GM18502 (cell line): ENCODE measurements around the gene PODXL.

Experiments
- ATAC-seq: cut with Tn5 transposase; IDR thresholded peaks from one replicate; pipeline ENCODE4 v1.9.1; 2021; ENCODE audit warnings: mild to moderate bottlenecking; ENCODE audit not compliant: unreplicated experiment, poor library complexity

The PODXL gene

DNA sequence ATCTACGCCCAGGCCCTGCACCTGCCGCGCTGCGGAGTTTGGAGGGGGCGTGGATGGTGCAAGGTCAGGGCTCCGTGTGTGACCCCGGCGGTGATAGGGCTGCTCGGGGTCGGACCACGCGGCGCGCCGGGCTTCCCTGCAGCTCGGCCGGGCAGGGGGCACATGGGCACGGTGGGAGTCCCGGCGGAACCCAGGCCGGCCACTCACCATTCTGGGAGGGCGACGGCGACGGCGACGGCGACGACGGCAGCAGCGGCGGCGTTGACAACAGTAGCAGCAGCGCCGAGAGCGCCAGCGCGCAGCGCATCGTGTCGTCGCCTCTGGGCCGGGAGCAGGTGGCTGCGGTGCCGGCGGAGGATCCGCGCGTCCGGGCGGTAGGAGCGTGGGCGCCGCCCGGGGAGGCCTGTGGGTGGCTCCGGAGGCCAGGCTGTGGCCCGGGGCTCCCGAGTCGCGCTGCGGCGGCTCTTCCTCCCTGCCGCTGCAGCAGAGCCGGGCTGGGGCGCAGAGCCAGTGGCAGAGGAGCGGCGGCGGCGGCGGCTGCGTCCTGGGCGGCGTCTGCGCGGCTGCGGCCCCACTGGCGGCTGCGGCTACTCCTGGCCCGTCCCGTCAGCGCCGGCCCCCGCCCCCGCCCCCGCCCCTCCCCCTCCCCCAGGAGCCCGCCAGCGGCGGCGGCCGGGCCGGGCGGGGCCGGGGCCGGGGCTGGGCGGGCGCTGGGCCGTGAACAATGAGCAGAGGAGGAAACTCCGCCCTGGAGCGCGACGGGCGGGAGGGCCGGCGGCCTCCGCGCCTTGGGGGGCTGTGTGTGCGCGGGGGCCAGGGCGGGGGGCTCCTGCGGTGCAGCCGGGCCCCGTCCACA, at the start of gene PODXL:
PODXL (minus strand) TSS at position 576 of the 856 bp plus-strand sequence; CDS start at position 307, 269 bp downstream.
- peak; percentile 81 for ATAC-seq

DNA sequence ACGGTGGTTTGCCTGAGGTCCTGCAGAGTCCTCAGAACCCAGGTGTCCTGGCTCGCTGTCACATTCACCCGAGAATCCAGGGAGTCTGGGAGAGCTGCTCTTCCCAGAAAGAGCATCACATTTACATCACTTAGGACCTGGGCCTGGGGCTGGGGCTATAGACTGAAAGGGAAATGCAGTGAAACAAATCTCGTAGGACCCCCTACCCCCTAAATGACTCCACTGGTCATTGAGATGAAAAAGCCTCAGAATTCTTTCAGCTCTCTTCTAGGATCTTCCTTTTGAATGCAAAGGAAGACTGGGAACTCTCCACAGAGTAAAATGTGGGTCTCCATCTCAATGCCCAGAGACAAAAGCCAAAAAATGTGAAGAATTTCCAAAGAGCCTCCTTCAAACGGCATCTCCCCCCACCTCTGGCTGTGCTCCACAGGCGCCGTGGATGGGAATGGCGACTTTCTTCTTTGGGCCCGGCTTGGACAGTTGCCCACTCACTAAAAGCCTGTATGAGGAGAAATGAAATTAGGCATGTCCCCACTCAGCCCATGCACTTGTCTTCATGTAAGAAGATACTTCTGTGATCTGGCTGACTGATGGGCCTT, 49.0 kb upstream of the PODXL start:
- no peak for ATAC-seq

DNA sequence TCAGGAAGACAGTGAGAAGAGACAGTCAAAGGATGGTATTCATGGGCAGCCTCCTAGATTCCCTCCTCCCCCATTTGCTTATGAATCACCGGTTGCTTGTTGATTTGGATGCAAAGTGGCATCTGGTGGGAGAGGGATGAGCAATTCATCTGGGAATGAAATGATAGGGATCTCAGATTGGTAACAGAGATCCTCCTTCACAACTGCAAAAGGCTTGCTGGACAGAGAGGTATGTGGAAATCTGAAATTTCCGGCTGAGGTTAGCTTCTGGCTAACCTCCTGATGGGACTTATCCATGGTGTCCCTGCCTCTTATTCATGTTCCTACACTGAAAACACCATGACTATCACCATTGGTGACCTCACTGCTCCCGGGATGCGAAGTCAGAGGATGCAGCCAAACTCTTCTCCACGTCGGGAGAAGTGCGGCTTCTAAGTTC, 48.4 kb upstream of the PODXL start:
- ATAC-seq = no peak

DNA sequence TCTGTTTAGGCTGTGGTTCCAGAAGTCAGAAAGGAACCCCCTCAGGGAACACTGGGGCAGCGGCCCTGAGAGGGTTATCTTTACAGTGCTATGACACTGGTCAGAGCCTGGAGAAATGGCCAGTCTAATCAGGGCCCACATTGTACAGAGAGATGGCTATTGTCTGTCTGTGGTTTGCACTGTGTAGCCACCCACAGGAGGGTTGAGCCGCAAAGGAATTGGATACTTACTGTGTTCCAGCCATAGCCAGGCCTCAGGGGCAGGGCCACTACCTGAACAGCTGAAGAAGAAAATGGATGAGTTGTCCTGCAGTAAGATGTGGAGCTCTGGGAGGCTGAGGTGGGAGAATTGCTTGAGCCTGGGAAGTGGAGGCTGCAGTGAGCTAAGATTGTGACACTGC, 47.5 kb upstream of the PODXL start:
- no peak for ATAC-seq

DNA sequence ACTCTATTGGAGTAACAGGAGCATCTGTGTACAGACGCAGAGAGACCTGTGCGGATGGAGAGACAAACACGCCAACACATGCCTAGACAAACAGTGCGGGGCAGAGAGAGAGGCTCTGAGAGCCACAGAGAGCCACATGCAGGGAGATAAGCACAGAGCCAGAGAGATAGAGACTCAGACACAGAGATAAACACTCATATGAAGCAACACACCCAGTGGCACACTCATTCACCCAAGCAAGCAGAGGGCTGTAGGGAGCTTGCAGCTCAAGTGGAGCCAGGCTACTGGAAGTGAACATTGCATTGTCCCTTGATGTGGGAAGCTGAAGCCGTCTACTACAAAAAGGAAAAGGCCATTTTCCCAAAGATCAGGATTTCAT, 46.6 kb upstream of the PODXL start:
- ATAC-seq = no peak

DNA sequence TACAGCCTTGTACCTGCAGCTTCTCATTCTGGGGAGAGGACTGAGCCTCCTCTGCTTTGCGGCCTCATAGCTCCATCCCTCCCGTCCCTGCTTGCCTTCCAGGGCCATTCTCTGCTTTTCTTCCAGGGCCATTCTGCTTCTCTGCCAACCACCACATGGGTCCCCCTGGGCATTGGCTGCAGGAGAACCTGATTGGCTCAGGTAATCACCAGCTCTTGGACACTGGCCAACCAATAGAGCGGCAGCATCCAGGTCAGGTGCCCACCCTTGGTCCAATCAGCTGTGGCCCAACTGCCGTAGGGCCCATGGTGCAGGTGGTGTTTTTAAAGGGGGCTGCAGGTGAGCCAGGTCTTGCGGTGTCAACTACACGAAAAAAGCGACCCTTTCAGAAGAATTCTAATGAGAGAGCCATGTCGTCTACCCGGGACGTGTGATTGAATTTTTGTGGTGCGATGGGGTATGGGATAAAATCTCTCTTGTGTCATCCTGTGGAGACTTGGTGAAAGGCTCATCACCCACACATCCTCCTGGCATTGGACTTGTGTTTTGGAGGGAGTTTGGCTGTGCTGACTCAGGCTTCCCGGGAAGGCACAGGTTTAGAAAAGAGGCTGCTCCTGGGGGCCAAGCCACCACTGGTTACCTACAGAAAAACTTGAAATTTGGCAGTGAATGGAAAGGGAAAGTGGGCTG, 46.0 kb upstream of the PODXL start:
- ATAC-seq = no peak

DNA sequence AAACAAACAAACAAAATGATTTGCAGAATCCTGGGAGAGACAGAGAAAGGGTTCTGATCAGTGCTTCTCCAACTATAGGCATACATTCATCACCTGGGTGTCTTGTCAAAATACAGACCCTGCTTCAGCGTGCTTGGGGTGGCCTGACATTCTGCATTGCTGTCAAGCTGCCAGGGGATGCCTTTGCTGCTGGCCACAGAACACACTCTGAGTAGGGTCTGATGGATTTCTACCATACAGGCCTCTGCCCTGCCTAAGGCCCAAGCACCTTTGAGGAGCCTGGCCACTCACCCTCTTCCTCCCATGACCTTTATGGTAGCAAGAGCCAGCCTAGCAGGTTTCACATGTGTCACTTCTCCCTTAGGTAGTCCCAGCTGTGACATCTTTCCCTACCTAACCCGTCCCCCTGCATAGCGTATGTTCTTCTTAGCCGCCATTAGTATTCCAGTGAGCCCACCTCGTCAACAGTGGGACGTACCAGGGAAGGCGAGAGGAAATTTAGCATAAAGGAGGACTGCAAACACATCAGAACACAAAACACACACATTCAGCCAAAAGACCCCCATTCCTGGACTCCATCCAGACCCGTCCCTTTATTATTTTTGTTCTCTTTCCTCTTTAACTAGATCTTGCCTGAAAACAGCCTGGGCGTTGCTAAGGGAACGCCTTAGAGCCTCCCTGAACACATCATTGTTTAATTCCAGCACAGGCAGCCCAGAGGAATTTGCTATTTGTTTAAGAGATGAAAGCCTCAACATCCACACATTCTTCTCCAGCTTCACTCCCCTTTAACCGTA, 43.9 kb upstream of the PODXL start:
- no peak for ATAC-seq

DNA sequence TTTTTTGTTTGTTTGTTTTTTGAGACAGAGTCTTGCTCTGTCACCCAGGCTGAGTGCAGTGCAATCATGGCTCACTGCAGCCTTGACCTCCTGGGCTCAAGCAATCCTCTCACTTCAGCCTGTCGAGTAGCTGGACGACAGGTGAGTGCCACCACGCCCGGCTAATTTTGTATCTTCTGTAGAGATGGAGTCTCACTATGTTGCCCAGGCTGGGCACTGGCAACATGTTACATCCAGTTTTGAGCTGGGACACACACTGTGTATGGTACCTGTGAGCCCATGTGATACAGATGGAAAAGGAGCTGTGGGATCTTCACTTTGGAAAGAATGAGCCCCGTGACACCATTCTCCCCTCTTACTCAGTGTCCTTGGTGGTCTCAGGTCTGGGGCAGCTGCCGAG, 40.4 kb upstream of the PODXL start:
- ATAC-seq = no peak

DNA sequence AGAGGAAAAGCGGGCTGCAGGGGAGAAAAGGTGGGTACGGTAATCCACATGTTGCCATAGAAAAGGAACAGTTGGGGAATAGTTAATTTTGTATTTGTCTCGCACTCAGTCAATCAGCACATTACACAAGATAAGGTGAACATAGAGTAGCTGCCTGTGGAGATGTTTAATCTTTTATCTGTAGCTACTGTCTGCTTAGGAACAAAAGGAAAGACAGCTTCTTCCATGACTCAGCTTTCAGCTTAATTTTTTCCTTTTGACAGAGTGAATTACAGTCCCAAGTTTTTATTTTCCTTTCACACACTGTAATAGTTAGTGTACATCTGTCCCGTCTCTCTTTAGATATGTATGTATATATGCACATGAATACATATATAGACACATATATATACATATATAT, 39.3 kb upstream of the PODXL start:
- ATAC-seq = no peak

DNA sequence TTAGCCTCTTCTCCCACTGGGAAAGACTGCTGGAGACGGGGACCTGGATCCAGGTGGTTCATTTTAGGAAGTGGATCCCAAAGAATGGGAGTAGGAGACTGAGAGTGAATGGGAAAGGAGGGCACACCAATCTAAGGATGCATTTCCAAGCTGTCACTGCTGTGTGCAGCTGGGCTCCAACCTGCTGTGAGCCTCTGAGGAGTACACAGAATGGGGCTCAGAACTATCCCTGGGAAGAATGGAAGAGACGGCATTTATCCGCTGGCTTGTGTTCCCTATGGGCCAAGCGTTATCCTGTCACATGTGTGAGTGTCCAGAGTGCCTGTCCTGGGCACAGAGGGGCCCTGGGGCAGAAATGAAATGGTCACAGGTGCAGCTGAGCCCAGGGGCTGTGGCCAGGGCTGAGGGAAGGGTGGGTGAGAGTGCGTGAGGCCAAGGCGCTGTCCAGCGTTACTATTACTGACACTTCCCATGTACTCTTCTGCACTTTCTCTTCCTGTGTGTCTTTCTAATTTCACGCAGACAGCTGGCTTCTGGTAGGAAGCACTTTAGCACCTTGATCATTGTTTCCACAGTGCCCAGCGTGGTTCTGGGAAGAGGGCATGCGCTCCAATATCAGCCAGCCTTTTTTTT, 35.4 kb upstream of the PODXL start:
- ATAC-seq = no peak

DNA sequence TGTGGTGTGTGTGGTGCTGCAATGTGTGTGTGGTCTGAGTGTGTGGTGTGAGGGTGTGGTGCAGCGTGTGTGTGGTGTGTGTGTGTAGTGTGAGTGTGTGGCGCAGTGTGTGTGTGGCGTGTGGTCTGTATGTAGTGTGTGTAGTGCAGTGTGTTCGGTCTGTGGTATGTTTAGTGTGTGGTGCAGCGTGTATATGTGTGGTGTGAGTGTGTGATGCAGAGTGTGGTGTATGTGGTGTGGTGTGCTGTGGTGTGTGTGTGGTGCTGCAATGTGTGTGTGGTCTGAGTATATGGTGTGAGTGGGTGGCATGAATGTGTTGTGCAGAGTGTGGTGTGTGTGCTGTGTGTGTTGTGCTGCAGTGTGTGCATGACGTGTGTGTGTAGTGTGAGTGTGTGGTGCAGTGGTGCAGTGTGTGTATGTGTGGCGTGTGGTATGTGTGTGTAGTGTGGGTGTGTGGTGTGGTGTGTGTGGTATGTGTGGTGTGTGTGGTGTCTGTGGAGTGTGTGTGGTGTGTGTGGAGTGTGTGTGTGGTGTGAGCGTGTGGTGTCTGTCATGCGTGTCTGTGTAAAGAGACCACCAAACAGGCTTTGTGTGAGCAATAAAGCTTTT, 31.0 kb upstream of the PODXL start:
- ATAC-seq = no peak

DNA sequence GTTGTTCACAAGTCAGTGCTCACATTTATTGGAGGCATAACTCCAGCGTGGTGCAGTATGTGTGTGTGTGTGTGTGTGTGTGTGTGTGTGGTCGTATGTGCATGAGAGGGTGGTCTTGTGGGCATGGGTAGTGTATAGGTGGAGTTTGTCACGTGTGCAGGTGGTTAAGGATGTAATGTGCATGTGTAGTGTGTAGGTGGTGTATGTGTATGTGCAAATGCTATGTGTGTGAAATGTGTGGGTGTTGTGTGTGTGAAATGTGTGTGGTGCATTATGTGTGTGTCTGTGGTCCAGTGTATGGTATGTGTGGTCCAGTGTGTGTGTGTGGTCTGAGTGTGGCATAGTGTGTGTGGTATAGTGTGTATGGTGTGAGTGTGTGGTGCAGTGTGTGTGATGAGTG, 30.3 kb upstream of the PODXL start:
- ATAC-seq = no peak

DNA sequence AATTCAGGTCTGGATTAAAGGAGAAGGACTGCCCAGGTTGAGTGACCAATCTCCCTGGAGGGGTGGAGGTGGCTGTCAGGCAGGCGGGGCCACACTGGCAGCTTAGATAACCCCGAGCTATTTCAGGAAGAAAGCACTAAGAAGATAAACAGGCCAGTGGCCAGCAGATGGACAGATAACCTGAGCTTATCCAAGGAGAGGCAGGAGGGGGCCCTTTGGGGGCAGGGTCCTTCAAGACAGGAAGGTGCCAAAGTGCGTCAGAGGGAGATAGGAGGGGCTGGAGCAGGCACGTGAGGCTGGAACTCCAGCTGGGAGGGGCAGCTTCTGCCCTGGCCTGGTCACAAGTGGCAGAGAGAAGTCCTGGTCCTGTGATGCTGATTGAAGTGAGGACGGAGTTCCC, 29.8 kb upstream of the PODXL start:
- ATAC-seq = no peak

DNA sequence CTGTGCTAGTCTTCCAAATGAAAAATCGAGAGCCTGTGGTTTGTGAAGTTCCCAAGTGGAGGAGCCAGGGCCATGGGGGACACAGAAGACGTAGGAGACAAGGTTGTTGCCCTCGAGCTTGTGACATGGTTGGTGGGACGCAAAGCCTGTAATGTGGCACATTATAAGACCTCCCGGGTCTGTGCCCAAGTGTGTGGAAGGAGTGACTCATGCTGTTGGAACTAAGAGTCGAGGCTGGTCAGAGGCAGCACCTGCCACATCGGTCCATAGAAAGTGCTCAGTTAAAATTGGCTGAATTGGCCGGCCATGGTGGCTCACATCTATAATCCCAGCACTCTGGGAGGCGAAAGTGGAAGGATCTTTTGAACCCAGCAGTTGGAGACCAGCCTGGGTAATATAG, 27.0 kb upstream of the PODXL start:
- no peak for ATAC-seq

DNA sequence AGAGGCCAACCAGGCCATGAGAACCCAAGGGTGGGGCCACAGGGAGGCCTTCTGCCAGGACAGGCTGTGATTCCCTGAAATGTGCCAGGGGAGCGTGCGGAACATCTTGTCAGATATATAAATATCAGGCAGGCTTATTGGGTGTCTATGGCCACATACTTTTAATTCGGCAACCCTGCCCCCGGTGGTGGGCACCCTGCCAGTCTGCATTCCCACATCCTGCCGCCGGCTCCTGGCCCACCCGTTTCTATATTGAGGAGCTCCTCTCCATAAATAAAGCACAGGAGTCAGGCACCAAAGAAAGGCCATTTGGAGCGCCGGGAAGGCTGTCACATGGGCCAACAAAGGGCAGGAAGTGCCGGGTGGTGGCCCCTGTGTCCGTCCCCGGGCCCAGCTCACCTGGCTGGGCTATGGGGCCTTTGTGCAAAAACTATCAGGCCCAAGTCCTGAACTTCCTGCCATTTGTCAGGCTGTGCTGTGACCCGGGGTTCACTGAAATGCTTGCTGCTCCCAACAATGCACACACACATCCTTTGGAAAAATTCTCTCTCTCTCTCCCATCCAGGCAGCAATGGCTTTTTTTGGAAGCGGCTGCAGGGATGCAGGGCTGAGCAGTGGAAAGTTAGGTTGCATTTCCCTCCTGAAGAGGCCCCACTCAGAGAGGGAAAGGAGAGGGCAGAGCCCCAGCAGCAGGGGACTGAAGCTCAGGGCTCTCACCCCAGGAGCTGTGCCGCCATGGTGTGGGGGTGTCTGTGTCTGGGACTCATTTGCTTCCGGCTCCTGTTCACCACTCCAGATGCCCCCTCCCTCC, 25.0 kb upstream of the PODXL start:
- ATAC-seq = no peak

DNA sequence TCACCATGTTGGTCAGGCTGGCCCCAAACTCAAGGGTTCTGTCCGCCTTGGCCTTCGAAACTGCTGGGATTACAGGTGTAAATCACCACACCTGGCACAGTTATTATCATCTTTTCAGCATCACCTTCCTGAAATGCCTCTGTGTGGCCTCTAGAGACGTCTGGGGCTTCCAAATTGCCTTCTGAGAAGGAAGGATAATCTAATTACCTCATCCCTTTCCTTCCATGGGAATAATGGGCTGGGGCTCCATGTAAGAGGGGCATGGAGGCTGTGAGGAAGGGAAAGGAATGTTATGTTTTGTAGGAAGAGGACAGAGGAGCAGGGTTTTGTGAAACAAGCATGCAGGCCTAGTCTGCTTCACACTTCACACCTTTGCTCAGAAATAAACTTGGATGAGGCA, 22.2 kb upstream of the PODXL start:
- ATAC-seq = no peak

DNA sequence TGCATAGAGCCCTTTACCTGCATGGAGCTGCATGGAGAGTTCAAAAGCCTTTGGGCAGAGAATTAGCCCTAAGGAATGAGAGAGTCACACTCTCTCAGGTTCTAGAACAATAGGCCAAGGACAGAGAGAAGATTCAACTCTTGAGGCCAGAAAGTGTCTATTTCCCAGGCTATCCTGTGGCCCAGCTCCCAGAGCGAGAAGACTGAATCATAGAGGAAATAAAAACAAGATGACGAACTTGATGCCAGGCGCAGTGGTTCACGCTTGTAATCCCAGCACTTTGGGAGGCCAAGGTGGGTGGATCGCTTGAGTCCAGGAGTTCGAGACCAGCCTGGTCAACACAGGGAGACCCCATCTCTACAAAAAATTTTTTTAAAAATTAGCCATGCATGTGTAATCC, 18.3 kb upstream of the PODXL start:
- no peak for ATAC-seq

DNA sequence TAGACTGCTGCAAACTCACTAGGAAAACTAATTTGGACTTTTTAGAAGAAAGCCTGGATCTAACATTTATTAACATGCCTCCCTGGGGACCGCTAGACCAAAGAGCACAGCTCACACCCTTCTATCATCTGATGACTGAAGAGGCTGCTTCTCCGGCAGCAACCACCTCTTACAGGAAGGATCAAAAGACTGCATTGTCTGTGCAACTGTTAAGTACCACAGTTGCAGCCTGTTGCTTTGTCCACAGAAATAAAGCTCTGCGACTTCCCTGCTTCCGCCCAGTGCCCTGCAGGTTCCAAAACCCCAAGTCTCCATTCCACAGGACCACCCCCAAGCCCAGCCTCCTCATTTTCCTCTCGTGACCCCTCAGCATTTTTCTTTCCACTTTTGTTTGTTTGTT, 14.0 kb upstream of the PODXL start:
- ATAC-seq = no peak

DNA sequence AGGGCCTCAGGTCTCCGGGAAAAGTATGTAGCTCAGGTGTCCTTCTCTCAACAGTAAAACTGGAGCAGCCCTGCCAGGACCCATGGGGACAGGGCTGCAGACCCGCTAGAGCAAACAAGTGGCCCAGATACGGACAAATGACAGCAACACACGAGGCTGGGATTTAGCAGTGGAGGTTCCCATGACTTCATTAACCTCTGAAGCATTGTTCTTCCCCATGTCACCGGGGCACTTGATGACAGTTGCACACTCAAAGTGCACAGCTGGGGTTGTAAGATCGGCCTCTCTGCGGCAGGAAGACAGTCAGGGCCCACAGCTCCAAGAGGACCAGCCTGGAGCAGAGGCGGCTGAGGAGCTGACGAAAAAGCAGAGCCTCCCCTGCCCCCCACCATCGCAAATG, 12.5 kb upstream of the PODXL start:
- ATAC-seq = no peak
